Endometrium (tissue), 2 donors: ENCODE data around the gene CSRP1.
"Not testable (repeated sequence)": the region's sequence is repeated elsewhere in the genome, so short reads cannot be mapped to it uniquely, and the experiment has no call there.

Experiments
- FAIRE-seq: peaks from 2 replicates; lab custom pipeline; 2012; peaks lifted over from hg19 to GRCh38; lab: Jason Lieb, UNC
- donor health status: control.
- donor health status: control.

CSRP1 gene

GRCh38 chr1:201496296-201496690, 10.6 kb downstream of the CSRP1 start:
- no peak for FAIRE-seq

- FAIRE-seq, result no peak
Measured at GRCh38 chr1:201495551-201496295, 11.2 kb downstream of the CSRP1 start.

GRCh38 chr1:201493757-201494617, 12.9 kb downstream of the CSRP1 start:
- FAIRE-seq, result no peak

GRCh38 chr1:201493026-201493656, 13.8 kb downstream of the CSRP1 start:
- not testable (repeated sequence) for FAIRE-seq

- no peak for FAIRE-seq
Measured at GRCh38 chr1:201491896-201492511, 14.9 kb downstream of the CSRP1 start.

- FAIRE-seq, result no peak
Measured at GRCh38 chr1:201490708-201491131, 16.2 kb downstream of the CSRP1 start.

- no peak for FAIRE-seq
Measured at GRCh38 chr1:201489643-201490261, 17.2 kb downstream of the CSRP1 start.

GRCh38 chr1:201488830-201489589, 17.9 kb downstream of the CSRP1 start:
- FAIRE-seq, result no peak

GRCh38 chr1:201487742-201488141, 19.2 kb downstream of the CSRP1 start:
- no peak for FAIRE-seq

GRCh38 chr1:201486187-201486586, 20.7 kb downstream of the CSRP1 start:
- FAIRE-seq, result no peak

GRCh38 chr1:201485184-201485774, 21.6 kb downstream of the CSRP1 start:
- no peak for FAIRE-seq

GRCh38 chr1:201483373-201483949, 23.5 kb downstream of the CSRP1 start:
- FAIRE-seq, result no peak

GRCh38 chr1:201482755-201483154, 24.2 kb downstream of the CSRP1 start:
- FAIRE-seq, result no peak

GRCh38 chr1:201481761-201482493, 25.0 kb downstream of the CSRP1 start:
- FAIRE-seq, result no peak

- no peak for FAIRE-seq
Measured at GRCh38 chr1:201481004-201481380, 25.9 kb downstream of the CSRP1 start.

- FAIRE-seq, result no peak
Measured at GRCh38 chr1:201480231-201481003, 26.5 kb downstream of the CSRP1 start.

- FAIRE-seq, result no peak
Measured at GRCh38 chr1:201479201-201479730, 27.7 kb downstream of the CSRP1 start.

- FAIRE-seq, result not testable (repeated sequence)
Measured at GRCh38 chr1:201478666-201479065, 28.3 kb downstream of the CSRP1 start.
